Tibial artery (tissue), 4 donors: ENCODE measurements around the gene PRLR.

Source experiments
- DNase-seq, 2 donors: peaks; one replicate each; pipeline ENCODE4 v3.0.0-alpha.2; 2019
- H3K27ac ChIP-seq, 2 donors: fragments of 200-600 bp; sonication (generic) in 1 of 2; 1 replicate in 1 of 2; 2 replicates in 1 of 2; pipeline ENCODE4 v1.5.1; 2018 to 2019; ENCODE audit warnings: mild to moderate bottlenecking in 1 of 2
- H3K27me3 ChIP-seq, 2 donors: fragments of 200-600 bp; sonication (generic) in 1 of 2; one replicate each; pipeline versions ENCODE4 v1.5.1 to v1.6.0; 2016 to 2019
- H3K36me3 ChIP-seq, 3 donors: fragments of 200-600 bp; sonication (generic) in 2 of 3; one replicate each; pipeline ENCODE4 v1.5.1; 2016 to 2019; ENCODE audit warnings: mild to moderate bottlenecking in 2 of 3
- H3K4me1 ChIP-seq, 4 donors: fragments of 200-600 bp; sonication (generic) in 2 of 4; 1 replicate in 3 of 4; 2 replicates in 1 of 4; pipeline ENCODE4 v1.5.1; 2016 to 2019
- H3K4me3 ChIP-seq, 2 donors: fragments of 200-600 bp; sonication (generic) in 1 of 2; 1 replicate in 1 of 2; 2 replicates in 1 of 2; pipeline ENCODE4 v1.5.1; 2018 to 2019; ENCODE audit warnings: mild to moderate bottlenecking in 2 of 2
- H3K9me3 ChIP-seq, 3 donors: fragments of 200-600 bp; sonication (generic) in 1 of 3; one replicate each; pipeline ENCODE4 v1.5.1; 2016 to 2019
- CTCF ChIP-seq, 2 experiments: fragments of 200-600 bp in 1 of 2; fragments of 450-650 bp in 1 of 2; IDR thresholded peaks; one replicate each; pipeline ENCODE4 v1.5.1; 2017 to 2019; ENCODE audit warnings: antibody characterized with exemption in 2 of 2, mild to moderate bottlenecking in 1 of 2, moderate library complexity in 1 of 2
- intact Hi-C: fragments of 100-400 bp; cut with DNase I; formaldehyde crosslinking; loops from one replicate; pipeline ENCODE4 v1.15.0; 2023; ENCODE audit warnings: low total_unique reads

The PRLR gene

DNA sequence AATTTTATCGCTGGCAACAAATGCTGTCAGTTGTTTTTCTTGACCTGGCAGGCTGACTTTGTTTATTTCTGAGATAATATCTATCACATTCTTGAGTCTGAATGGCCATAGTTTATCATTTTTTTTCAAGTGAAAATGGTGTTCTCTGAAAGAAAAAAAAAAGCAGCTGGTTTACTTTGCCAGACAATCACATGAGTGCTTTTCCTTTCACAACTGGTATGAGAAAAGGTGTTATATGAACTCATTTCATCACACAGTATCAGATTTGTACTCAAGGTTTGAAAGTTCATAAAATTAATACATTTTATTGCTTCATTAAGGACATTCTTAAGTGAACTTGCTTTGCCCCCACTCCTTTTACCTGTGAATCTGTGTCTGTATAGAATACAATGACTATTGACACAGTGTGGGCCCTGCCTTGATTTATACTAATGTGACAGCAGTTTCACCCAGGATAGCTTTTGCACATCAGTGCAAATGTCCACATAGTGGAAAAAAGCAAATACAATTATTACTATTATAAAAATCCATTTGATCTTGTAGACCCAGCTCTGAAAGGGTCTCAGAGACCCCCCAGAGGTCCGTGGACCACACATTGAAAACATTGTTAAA, 33.1 kb upstream of the PRLR start:
- H3K4me1 ChIP-seq, result no peaks in the 10 kb centered on the region
- H3K9me3 ChIP-seq, result no peaks in the 10 kb centered on the region
- H3K27ac ChIP-seq, result no peak overlapping the region
- intact Hi-C loops, result no loop called here
- H3K36me3 ChIP-seq, result no peaks in the 10 kb centered on the region
- no peak for DNase-seq
- H3K4me3 ChIP-seq, result no peak overlapping the region
- no peak for TF ChIP-seq CTCF (IDR thresholded peaks at IDR 0.05)
- no peaks in the 10 kb centered on the region for H3K27me3 ChIP-seq

DNA sequence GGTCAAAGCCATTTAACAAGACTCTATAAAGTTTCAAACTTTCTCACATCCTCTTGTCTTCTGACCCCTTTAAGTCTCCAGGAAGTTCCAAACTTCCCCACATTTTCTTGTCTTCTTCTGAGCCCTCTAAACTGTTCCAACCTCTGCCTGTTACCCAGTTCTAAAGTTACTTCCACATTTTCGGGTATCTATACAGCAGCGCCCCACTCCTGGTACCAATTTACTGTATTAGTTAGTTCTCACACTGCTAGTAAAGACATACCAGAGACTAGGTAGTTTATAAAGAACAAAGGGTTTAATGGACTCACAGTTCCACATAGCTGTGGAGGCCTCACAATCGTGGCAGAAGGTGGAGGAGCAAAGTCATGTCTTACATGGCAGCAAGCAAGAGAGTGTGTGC, 23.3 kb upstream of the PRLR start:
- H3K4me1 ChIP-seq, result peaks cover 0 to 6% (median 3%) of the 10 kb centered on the region in 4 donors
- no peak overlapping the region for H3K4me3 ChIP-seq
- H3K27me3 ChIP-seq, result no peaks in the 10 kb centered on the region
- no peaks in the 10 kb centered on the region for H3K36me3 ChIP-seq
- H3K27ac ChIP-seq, result no peak overlapping the region
- H3K9me3 ChIP-seq, result peaks cover 0 to 13% (median 11%) of the 10 kb centered on the region in 3 donors
- DNase-seq, result no peak
- intact Hi-C loops, result no loop called here
- no peak for TF ChIP-seq CTCF (IDR thresholded peaks at IDR 0.05)

DNA sequence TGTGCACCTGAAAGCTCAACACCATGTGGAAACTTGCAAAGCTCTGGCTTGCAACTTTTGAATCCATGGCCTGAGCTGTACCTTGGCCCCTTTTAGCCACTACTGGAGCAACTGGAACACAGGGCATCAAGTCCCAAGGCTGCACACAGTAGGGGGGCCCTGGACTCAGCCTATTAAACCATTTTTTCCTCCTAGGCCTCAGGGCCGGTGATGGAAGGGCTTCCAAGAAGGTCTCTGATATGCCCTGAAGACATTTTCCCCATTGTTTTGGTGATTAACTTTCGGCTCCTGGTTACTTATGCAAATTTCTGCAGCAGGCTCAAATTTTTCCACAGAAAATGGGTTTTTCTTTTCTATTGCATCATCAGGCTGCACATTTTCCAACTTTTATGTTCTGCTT, 22.7 kb upstream of the PRLR start:
- no peaks in the 10 kb centered on the region for H3K27me3 ChIP-seq
- H3K4me3 ChIP-seq, result no peak overlapping the region
- intact Hi-C loops, result no loop called here
- H3K9me3 ChIP-seq, result peaks cover 0 to 13% (median 11%) of the 10 kb centered on the region in 3 donors
- H3K27ac ChIP-seq, result no peak overlapping the region
- no peak for DNase-seq
- no peaks in the 10 kb centered on the region for H3K36me3 ChIP-seq
- H3K4me1 ChIP-seq, result peaks cover 0 to 12% (median 3%) of the 10 kb centered on the region in 4 donors
- no peak for TF ChIP-seq CTCF (IDR thresholded peaks at IDR 0.05)

DNA sequence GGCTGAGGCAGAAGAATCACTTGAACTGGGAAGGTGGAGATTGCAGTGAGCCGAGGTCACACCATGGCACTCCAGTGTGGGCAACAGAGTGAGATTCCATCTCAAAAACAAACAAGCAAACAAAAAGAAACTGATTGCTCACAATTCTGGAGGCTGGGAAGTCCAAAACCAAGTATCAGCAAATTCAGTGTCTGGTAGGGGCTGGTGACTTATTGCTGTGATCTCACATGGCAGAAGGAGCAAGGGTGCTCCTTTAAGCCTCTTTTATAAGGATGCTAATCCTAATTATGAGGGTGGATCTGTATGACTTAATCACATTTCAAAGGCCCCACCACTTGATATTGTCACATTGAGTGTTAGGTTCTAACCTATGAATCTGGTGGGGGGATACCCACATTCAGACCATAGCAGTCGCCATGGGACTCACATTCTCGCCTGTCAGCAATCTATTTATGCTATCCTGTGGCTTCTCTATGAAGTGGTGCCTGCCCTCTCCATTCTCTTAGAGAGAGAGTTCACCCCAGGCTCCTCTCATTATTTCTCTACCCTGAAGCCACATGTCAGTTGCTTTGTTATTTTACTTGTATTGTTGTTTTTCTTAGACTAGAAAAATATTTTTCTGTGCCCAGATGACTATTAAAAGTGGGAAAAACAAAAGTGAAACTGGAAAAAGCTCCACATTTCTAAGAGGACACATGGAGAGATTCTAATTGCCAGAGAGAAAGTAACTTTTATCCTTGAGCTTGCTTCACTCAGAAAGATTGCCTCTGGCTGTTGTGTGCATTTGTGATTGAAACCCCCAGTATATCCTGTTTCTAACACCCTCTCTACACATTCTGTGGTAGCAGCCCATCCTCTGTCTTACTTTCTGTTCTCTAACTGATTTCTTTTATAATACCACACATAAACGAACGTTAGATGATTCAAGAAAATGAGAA, 18.8 kb upstream of the PRLR start:
- peak overlapping the region; percentile 0 to 20 for H3K4me3 ChIP-seq
- intact Hi-C loops, result no loop called here
- H3K36me3 ChIP-seq, result no peaks in the 10 kb centered on the region
- peak overlapping the region; percentile 32 to 74 for H3K27ac ChIP-seq
- peaks cover 0 to 13% (median 11%) of the 10 kb centered on the region in 3 donors for H3K9me3 ChIP-seq
- no peak for TF ChIP-seq CTCF (IDR thresholded peaks at IDR 0.05)
- DNase-seq, result no peak
- peaks cover 0 to 31% (median 22%) of the 10 kb centered on the region in 4 donors for H3K4me1 ChIP-seq
- no peaks in the 10 kb centered on the region for H3K27me3 ChIP-seq

- intact Hi-C loops, result no loop called here
- Histone ChIP-seq H3K27me3 (no peaks in the 10 kb centered on the region), H3K9me3 (no peaks in the 10 kb centered on the region), H3K4me3 (no peak overlapping the region), H3K36me3 (no peaks in the 10 kb centered on the region), H3K27ac (peak overlapping the region; percentile 56 to 74), H3K4me1 (peaks cover 0 to 31% (median 22%) of the 10 kb centered on the region in 4 donors)
- TF ChIP-seq CTCF (IDR thresholded peaks at IDR 0.05), result no peak
- peak in 1 of 2 donors; percentile 69 for DNase-seq
Measured at GRCh38 chr5:35247648-35248034, 17.4 kb upstream of the PRLR start.
